PFSK-1 (cell line): ENCODE measurements around the gene NANOGP8.

ENCODE experiments used
- FOXP2 ChIP-seq: optimal IDR thresholded peaks from 2 replicates; pipeline ENCODE3; 2011; ENCODE audit warnings: borderline replicate concordance, control low read depth, inconsistent platforms; ENCODE audit not compliant: insufficient read depth; ENCODE audit errors: extremely low read length, extremely low read depth
- POLR2AphosphoS5 ChIP-seq: IDR thresholded peaks from 2 replicates; pipeline ENCODE4 v1.6.1; 2012; ENCODE audit warnings: low read depth, mild to moderate bottlenecking, control low read depth, low read length, moderate library complexity
- SIN3A ChIP-seq: IDR thresholded peaks from 2 replicates; pipeline ENCODE4 v1.6.1; 2012; ENCODE audit warnings: mild to moderate bottlenecking, low read length, moderate library complexity, borderline replicate concordance; ENCODE audit not compliant: insufficient read depth
- TAF1 ChIP-seq: IDR thresholded peaks from 2 replicates; pipeline ENCODE4 v1.6.1; 2012; ENCODE audit warnings: low read length, control low read depth, borderline replicate concordance; ENCODE audit not compliant: insufficient read depth
- TF ChIP-seq, protein P1 (sequence below), 2 experiments: IDR thresholded peaks; 2 replicates each; pipeline versions ENCODE4 v1.6.1 to v1.8.0; 2011 to 2012; ENCODE audit warnings: low read depth in 2 of 2, low read length in 2 of 2, control low read depth in 1 of 2, inconsistent platforms in 1 of 2, mild to moderate bottlenecking in 1 of 2, moderate library complexity in 1 of 2; ENCODE audit not compliant: insufficient read depth in 1 of 2

NANOGP8 gene

GRCh38 chr15:35117543-35118265, 32.6 kb upstream of the NANOGP8 start:
- no peak for TF ChIP-seq TAF1

DNA sequence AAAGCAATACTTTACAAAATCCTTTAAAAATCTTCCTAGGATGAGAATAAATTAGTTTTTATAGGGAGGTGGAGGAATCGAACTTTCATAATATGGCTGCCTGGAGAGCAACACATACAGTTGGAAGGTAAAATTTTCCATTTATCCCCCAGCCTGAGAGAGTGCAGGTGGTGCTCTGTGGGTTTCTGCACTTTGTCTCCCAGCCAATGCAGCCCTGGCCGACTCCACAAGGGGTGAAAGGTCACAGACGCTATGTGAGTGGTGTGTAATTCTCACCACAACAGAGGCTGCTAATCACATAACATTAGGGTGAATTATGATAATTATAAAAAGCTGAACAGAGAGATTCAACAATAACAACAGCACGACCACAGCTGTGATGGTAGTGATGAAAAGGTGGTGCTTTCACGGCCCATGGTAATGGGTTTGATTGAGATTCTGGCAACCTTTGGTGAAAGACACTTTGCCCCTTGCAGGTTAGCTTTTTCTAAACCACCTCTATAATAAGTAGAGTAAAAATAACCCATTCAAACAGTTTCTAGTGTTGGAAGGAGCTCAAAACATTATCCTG, 30.1 kb upstream of the NANOGP8 start:
- TF ChIP-seq FOXP2 (no peak), POLR2AphosphoS5 (no peak), SIN3A (no peak), TAF1 (no peak)
- TF ChIP-seq, protein P1, sequence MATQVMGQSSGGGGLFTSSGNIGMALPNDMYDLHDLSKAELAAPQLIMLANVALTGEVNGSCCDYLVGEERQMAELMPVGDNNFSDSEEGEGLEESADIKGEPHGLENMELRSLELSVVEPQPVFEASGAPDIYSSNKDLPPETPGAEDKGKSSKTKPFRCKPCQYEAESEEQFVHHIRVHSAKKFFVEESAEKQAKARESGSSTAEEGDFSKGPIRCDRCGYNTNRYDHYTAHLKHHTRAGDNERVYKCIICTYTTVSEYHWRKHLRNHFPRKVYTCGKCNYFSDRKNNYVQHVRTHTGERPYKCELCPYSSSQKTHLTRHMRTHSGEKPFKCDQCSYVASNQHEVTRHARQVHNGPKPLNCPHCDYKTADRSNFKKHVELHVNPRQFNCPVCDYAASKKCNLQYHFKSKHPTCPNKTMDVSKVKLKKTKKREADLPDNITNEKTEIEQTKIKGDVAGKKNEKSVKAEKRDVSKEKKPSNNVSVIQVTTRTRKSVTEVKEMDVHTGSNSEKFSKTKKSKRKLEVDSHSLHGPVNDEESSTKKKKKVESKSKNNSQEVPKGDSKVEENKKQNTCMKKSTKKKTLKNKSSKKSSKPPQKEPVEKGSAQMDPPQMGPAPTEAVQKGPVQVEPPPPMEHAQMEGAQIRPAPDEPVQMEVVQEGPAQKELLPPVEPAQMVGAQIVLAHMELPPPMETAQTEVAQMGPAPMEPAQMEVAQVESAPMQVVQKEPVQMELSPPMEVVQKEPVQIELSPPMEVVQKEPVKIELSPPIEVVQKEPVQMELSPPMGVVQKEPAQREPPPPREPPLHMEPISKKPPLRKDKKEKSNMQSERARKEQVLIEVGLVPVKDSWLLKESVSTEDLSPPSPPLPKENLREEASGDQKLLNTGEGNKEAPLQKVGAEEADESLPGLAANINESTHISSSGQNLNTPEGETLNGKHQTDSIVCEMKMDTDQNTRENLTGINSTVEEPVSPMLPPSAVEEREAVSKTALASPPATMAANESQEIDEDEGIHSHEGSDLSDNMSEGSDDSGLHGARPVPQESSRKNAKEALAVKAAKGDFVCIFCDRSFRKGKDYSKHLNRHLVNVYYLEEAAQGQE (IDR thresholded peaks at IDR 0.05; ENCODE audit: insufficient read depth in 1 of 2, low read depth in 2 of 2, low read length in 2 of 2): no peak

GRCh38 chr15:35112346-35112745, 27.3 kb upstream of the NANOGP8 start:
- TF ChIP-seq FOXP2 (no peak), SIN3A (no peak), TAF1 (no peak), POLR2AphosphoS5 (no peak)
- TF ChIP-seq, protein P1 (IDR thresholded peaks at IDR 0.05; ENCODE audit: insufficient read depth in 1 of 2, low read depth in 2 of 2, low read length in 2 of 2): no peak

DNA sequence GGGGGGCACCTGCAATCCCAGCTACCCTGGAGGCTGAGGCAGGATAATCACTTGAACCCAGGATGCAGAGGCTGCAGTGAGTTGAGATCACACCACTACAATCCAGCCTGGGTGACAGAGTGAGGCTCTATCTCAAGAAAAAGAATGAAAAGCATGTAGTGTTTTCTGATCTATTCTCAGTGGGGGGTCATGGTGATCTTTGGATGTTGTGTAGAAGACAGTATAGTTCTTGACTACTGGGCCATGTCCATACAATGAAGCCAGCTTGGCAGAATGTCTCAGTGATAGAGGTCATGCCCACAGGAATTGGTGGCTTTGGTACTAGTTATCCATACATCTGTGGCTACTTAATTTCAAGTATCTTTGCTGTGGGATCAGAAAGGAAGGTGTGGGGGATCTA, 26.8 kb upstream of the NANOGP8 start:
- TF ChIP-seq, protein P1 (IDR thresholded peaks at IDR 0.05; ENCODE audit: insufficient read depth in 1 of 2, low read depth in 2 of 2, low read length in 2 of 2): no peak
- TF ChIP-seq TAF1 (no peak), POLR2AphosphoS5 (no peak), SIN3A (no peak), FOXP2 (no peak)

DNA sequence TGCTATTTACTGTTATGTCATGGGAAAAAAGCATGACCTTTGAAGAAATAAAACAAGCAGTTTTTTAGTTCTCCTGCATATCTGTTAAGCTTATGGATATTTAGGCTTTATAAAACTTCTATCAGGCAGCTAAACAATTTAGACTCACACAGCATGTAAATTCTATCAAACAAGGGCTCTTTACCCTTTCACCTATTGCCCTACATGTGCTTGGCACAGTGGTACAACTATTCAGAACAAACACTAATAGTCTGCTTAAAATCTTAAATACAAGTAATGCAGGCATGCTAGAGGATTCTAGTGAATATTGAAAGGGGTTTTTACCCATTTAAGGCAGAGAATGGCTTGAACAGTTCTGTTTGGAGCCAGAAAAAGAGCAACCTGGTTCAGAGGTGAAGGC, 23.4 kb upstream of the NANOGP8 start:
- TF ChIP-seq TAF1 (no peak), SIN3A (no peak)

- TF ChIP-seq POLR2AphosphoS5: no peak
- TF ChIP-seq, protein P1 (IDR thresholded peaks at IDR 0.05; ENCODE audit: insufficient read depth in 1 of 2, low read depth in 2 of 2, low read length in 2 of 2): no peak
- TF ChIP-seq FOXP2: no peak
- TF ChIP-seq TAF1: no peak
- no peak for TF ChIP-seq SIN3A
Observed at GRCh38 chr15:35107561-35107960, 22.5 kb upstream of the NANOGP8 start.
